Measurements from ENCODE around the gene HLA-DPA1.

The HLA-DPA1 gene

DNA sequence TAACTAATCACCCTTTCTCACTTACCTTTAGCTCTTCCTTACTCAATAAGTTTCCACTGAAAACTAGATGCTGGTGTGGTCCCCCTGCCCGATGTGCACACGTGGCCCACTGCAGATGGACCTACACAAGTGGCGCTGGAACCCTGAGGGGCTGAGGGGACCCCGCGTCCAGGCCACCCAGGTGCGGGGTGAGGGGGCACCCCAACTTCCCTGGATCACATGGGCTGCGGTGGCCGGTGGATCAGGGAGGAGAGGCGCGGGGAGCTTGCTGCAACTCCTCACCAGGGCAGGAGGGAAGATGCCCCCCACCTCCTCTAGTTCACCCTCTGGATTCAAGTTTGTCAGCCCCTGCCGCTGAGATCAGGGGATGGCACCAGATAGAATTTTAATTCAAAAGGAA, 51.5 kb downstream of the HLA-DPA1 start:
- Histone ChIP-seq H3K9ac (ENCODE audit: insufficient read length, low read depth) (no peak overlapping the region), H3K4me1 (ENCODE audit: insufficient read depth, insufficient read length) (no peaks in the 10 kb centered on the region), H3K4me3 (ENCODE audit: insufficient read length, low read depth) (no peak overlapping the region), H3K27me3 (ENCODE audit: insufficient read depth, insufficient read length) (no peaks in the 10 kb centered on the region), H3K36me3 (ENCODE audit: insufficient read depth, insufficient read length, low read length) (no peaks in the 10 kb centered on the region), H3K9me3 (ENCODE audit: insufficient read depth, low read length) (no peaks in the 10 kb centered on the region)
- TF ChIP-seq YY1 (IDR thresholded peaks at IDR 0.05; ENCODE audit: insufficient read depth, insufficient read length) (no peak), SUZ12 (IDR thresholded peaks at IDR 0.05; ENCODE audit: extremely low read depth, insufficient read depth, insufficient read length) (no peak), ZNF274 (IDR thresholded peaks at IDR 0.05; ENCODE audit: low read depth, low read length) (no peak)
- no peak for DNase-seq (ENCODE audit: low read depth, low spot score)

DNA sequence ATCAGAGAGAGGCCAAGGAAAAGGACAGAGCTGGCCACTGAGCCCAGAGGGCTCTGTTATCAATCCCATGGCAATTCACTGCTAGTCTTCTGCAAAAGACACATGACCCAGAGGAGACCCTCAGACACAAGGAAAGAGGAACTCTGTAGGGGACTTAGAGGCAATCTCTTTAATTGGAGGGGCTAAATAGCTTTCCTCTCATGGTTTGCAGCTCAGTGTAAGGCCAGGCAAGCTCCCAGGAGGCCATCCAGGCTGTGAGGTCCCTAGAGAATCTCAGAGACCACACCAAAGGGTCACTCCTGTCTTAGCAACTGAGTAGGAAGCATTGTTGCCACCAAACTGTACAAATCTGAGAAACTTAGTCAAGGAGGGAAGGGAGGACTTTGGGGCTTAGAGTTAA, 54.1 kb downstream of the HLA-DPA1 start:
- Histone ChIP-seq H3K9me3 (ENCODE audit: insufficient read depth, low read length) (no peaks in the 10 kb centered on the region), H3K36me3 (ENCODE audit: insufficient read depth, insufficient read length, low read length) (no peaks in the 10 kb centered on the region), H3K4me3 (ENCODE audit: insufficient read length, low read depth) (no peak overlapping the region), H3K4me1 (ENCODE audit: insufficient read depth, insufficient read length) (no peaks in the 10 kb centered on the region), H3K9ac (ENCODE audit: insufficient read length, low read depth) (no peak overlapping the region), H3K27me3 (ENCODE audit: insufficient read depth, insufficient read length) (no peaks in the 10 kb centered on the region)
- no peak for DNase-seq (ENCODE audit: low read depth, low spot score)
- no peak for TF ChIP-seq SUZ12 (IDR thresholded peaks at IDR 0.05; ENCODE audit: extremely low read depth, insufficient read depth, insufficient read length)
- no peak for TF ChIP-seq YY1 (IDR thresholded peaks at IDR 0.05; ENCODE audit: insufficient read depth, insufficient read length)
- no peak for TF ChIP-seq ZNF274 (IDR thresholded peaks at IDR 0.05; ENCODE audit: low read depth, low read length)

DNA sequence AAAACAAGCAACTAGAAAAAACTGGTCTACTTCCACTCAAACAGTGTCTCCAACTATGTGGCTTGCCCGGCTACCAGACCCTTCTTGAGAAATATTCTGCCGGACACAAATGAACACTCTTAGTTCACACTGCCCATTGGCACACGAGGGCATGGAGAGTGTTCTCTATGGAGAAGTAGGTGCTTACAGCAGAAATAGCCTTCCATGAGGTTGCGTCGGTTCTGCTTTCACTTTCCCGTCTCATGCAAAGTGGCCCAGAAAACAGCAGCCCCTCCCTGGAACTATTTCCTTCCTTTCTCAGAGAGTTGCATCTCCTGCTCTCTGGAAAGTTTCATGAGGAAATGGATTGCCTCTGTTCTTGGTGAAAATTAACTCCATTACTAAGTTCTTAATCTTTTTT, 54.5 kb downstream of the HLA-DPA1 start:
- no peak overlapping the region for H3K4me3 ChIP-seq (ENCODE audit: insufficient read length, low read depth)
- no peaks in the 10 kb centered on the region for H3K27me3 ChIP-seq (ENCODE audit: insufficient read depth, insufficient read length)
- no peak overlapping the region for H3K9ac ChIP-seq (ENCODE audit: insufficient read length, low read depth)
- H3K36me3 ChIP-seq (ENCODE audit: insufficient read depth, insufficient read length, low read length): no peaks in the 10 kb centered on the region
- H3K9me3 ChIP-seq (ENCODE audit: insufficient read depth, low read length): no peaks in the 10 kb centered on the region
- TF ChIP-seq SUZ12 (IDR thresholded peaks at IDR 0.05; ENCODE audit: extremely low read depth, insufficient read depth, insufficient read length): no peak
- TF ChIP-seq YY1 (IDR thresholded peaks at IDR 0.05; ENCODE audit: insufficient read depth, insufficient read length): no peak
- no peak for TF ChIP-seq ZNF274 (IDR thresholded peaks at IDR 0.05; ENCODE audit: low read depth, low read length)
- no peak for DNase-seq (ENCODE audit: low read depth, low spot score)
- H3K4me1 ChIP-seq (ENCODE audit: insufficient read depth, insufficient read length): no peaks in the 10 kb centered on the region

DNA sequence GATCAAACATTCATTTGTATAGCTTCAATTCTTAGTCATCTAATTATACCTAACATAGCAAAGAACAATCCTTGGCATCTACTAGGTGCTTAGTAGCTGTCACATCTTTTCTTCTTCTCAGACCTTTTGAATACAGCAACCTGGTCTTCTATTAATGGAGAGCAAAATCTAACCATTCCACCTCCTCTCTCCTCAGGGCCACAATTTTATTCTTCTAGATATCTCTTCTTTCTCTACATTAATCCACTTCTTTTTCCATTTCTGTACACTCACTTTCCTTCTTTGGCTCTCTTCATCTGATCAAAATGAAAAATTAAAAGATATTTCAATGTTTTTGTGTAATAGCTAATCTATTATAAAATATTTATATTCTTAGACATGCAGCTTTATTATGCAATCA, 55.0 kb downstream of the HLA-DPA1 start:
- DNase-seq (ENCODE audit: low read depth, low spot score): no peak
- no peaks in the 10 kb centered on the region for H3K36me3 ChIP-seq (ENCODE audit: insufficient read depth, insufficient read length, low read length)
- H3K9me3 ChIP-seq (ENCODE audit: insufficient read depth, low read length): no peaks in the 10 kb centered on the region
- H3K4me1 ChIP-seq (ENCODE audit: insufficient read depth, insufficient read length): no peaks in the 10 kb centered on the region
- TF ChIP-seq YY1 (IDR thresholded peaks at IDR 0.05; ENCODE audit: insufficient read depth, insufficient read length): no peak
- TF ChIP-seq ZNF274 (IDR thresholded peaks at IDR 0.05; ENCODE audit: low read depth, low read length): no peak
- TF ChIP-seq SUZ12 (IDR thresholded peaks at IDR 0.05; ENCODE audit: extremely low read depth, insufficient read depth, insufficient read length): no peak
- no peaks in the 10 kb centered on the region for H3K27me3 ChIP-seq (ENCODE audit: insufficient read depth, insufficient read length)
- no peak overlapping the region for H3K4me3 ChIP-seq (ENCODE audit: insufficient read length, low read depth)
- H3K9ac ChIP-seq (ENCODE audit: insufficient read length, low read depth): no peak overlapping the region

DNA sequence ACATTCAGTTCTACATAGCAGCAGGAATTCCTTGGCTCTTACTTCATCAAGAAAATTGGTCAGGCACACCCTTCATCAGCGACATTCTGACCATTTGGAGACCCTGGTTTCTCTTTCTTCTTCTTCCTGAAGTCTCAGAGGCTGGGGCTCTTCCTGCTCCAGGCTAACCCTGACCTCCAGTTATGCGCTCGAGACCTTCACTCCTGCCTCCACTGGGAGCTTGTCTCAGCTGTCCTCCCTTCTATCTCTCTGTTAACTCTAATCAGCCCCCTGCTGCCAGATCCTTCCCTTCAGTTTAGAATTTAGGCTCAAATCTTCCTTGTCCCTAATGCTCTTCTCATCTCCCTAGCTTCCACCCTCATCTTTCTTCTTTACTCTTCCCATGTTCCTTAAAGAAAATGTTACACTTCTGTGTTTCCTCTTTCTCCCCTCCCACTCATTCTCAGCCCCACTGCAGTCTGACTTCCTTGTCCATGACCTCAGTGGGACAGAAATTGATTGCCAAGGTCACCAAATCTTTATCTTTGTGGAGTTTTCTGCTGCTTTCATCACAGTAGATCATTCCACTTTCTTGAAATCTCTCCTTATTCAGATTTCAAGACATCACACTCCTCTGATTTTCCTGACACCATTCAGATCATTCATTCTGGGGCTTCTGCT, 55.6 kb downstream of the HLA-DPA1 start:
- no peak overlapping the region for H3K4me3 ChIP-seq (ENCODE audit: insufficient read length, low read depth)
- no peaks in the 10 kb centered on the region for H3K36me3 ChIP-seq (ENCODE audit: insufficient read depth, insufficient read length, low read length)
- H3K4me1 ChIP-seq (ENCODE audit: insufficient read depth, insufficient read length): no peaks in the 10 kb centered on the region
- H3K27me3 ChIP-seq (ENCODE audit: insufficient read depth, insufficient read length): no peaks in the 10 kb centered on the region
- no peak for DNase-seq (ENCODE audit: low read depth, low spot score)
- no peak overlapping the region for H3K9ac ChIP-seq (ENCODE audit: insufficient read length, low read depth)
- TF ChIP-seq YY1 (IDR thresholded peaks at IDR 0.05; ENCODE audit: insufficient read depth, insufficient read length) (no peak), SUZ12 (IDR thresholded peaks at IDR 0.05; ENCODE audit: extremely low read depth, insufficient read depth, insufficient read length) (no peak), ZNF274 (IDR thresholded peaks at IDR 0.05; ENCODE audit: low read depth, low read length) (no peak)
- no peaks in the 10 kb centered on the region for H3K9me3 ChIP-seq (ENCODE audit: insufficient read depth, low read length)

DNA sequence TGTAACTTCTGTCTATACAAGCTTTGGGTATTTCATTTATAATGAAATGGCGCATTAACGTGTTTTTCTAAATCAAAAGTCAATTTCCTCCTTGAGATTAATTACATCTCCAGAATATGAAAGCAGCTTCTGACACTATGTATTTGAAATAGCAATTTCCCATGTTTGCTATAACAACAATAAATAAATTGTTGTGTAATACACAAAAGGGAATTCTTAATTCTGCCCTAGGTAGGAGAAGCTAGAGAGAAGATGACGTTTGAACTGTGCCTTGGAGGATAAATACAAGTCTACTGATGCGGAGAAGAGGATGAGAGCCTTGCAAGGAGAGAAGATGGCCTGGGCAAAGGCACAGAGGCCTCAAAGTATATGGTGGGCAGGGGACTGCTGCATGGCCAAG, 56.4 kb downstream of the HLA-DPA1 start:
- no peak for DNase-seq (ENCODE audit: low read depth, low spot score)
- H3K4me3 ChIP-seq (ENCODE audit: insufficient read length, low read depth): no peak overlapping the region
- H3K4me1 ChIP-seq (ENCODE audit: insufficient read depth, insufficient read length): no peaks in the 10 kb centered on the region
- H3K9me3 ChIP-seq (ENCODE audit: insufficient read depth, low read length): no peaks in the 10 kb centered on the region
- no peaks in the 10 kb centered on the region for H3K27me3 ChIP-seq (ENCODE audit: insufficient read depth, insufficient read length)
- H3K9ac ChIP-seq (ENCODE audit: insufficient read length, low read depth): no peak overlapping the region
- no peak for TF ChIP-seq YY1 (IDR thresholded peaks at IDR 0.05; ENCODE audit: insufficient read depth, insufficient read length)
- no peak for TF ChIP-seq SUZ12 (IDR thresholded peaks at IDR 0.05; ENCODE audit: extremely low read depth, insufficient read depth, insufficient read length)
- no peak for TF ChIP-seq ZNF274 (IDR thresholded peaks at IDR 0.05; ENCODE audit: low read depth, low read length)
- H3K36me3 ChIP-seq (ENCODE audit: insufficient read depth, insufficient read length, low read length): no peaks in the 10 kb centered on the region

DNA sequence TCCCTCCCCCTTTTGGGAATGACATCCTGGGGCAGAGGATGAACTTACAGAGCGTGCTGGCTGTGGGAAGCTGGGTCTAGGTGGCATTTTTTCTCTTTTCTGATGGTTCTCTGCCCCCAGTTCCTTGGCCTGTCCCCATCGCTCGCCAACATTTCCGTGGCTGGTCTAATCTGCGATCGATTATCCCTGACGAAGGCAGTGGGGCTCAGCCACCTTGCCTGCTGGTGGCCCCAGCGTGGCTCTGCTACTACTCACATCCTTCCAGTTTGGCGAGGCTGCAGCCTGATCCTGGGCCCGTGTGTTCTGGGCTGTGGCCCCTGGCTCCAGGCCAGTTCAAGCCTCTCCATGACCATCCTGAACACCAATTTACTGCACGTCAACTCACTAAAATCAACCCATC, 57.7 kb downstream of the HLA-DPA1 start:
- no peaks in the 10 kb centered on the region for H3K9me3 ChIP-seq (ENCODE audit: insufficient read depth, low read length)
- no peaks in the 10 kb centered on the region for H3K4me1 ChIP-seq (ENCODE audit: insufficient read depth, insufficient read length)
- no peak overlapping the region for H3K4me3 ChIP-seq (ENCODE audit: insufficient read length, low read depth)
- TF ChIP-seq YY1 (IDR thresholded peaks at IDR 0.05; ENCODE audit: insufficient read depth, insufficient read length): no peak
- TF ChIP-seq ZNF274 (IDR thresholded peaks at IDR 0.05; ENCODE audit: low read depth, low read length): no peak
- TF ChIP-seq SUZ12 (IDR thresholded peaks at IDR 0.05; ENCODE audit: extremely low read depth, insufficient read depth, insufficient read length): no peak
- no peak overlapping the region for H3K9ac ChIP-seq (ENCODE audit: insufficient read length, low read depth)
- DNase-seq (ENCODE audit: low read depth, low spot score): no peak
- no peaks in the 10 kb centered on the region for H3K27me3 ChIP-seq (ENCODE audit: insufficient read depth, insufficient read length)
- no peaks in the 10 kb centered on the region for H3K36me3 ChIP-seq (ENCODE audit: insufficient read depth, insufficient read length, low read length)

Measured in NT2/D1 (cell line).